Bronchial smooth muscle cell (primary cell): ENCODE results near the gene CXCL14. TPM values are rescaled to one million over a fixed set of nuclear protein-coding genes. Genes with fewer than 3 reads are reported as not detected.

Source experiments
- total RNA-seq: library from RNA; depleted of rRNA; stranded (reverse); fragments of >200 nt; gene quantifications from 2 replicates; pipeline ENCODE4 v1.2.1, GENCODE V29; 2014

CXCL14 gene
- total RNA-seq = not detected in 2 replicates

DNA sequence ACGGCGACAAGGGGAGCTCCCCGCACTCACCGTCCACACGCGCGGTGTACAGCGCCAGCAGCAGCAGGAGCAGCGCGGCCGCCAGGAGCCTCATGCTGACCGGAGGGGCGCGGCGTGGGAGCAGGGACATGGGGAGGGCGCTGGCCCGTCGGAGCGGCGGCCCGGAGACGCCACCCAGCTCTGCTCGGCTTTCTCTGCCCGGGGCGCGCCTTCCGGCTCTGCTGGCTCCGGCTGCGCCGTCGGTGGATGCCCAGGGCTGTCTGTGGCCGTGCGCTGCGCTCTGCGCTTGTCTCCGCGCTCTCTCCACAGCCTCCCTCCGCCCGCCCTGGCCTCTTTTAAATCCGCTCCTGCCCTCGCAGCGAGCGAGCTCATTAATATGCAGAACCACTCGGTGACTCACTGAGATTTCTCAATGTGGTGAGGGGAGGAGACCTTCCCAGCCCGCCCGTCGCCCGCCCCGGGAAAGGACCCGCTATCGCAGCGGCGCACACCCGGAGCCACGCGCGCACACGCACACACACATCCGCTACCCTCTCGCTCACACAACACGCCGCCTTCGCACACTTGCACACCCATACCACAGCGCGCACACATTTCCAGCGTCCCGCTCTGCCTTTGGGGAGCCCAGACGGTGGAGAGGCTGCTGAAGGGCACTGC lies at the start of gene CXCL14:
Gene CXCL14, minus strand, starts transcription at position 307 of the 657 bp plus-strand sequence. Its CDS starts 213 bp downstream, at position 94.

DNA sequence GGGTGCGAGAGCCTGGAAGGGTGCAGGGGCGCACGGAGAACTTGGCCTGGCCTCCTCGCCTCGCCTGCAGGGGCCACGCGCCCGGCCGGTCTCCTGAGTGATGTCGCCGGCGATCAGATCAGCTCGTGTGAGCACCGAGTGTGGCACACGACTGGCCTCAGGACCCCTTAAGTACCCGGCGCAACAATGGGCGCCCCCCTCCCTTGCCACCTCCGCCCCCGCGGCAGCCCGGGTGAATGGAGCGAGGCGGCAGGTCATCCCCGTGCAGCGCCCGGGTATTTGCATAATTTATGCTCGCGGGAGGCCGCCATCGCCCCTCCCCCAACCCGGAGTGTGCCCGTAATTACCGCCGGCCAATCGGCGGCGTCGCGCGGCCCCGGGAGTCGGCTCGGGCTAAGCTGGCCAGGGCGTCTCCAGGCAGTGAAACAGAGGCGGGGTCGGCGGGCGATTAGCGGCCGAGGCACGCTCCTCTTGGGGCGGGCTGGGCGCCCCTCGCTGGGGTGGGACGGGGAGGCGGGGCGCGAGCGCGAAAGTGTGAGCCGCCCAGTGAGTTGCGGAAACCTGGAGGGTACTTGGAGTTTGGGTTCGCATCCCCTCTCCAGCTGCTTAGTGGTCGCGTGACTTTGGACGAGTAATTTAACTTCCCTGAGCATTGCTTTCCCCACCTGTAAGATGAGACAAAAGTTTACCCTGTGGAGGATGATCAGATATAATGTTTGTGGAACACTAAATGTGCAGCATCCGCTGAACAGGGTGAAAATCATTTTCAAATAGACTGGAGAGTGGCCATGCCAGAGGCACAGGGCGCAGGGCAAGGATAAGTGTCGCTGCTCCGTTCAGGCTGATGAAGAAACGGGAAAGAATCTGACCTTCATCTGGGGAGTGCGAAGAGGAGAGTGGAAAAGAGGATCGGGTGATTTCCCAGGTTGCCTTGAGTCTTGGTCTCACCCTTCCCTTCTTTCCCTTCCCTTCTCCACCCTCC lies 42.7 kb downstream of the CXCL14 start, which contains the start of gene NEUROG1:
Gene NEUROG1, minus strand, starts transcription at position 145 of the 982 bp plus-strand sequence. CDS start 274 bp downstream, outside the sequence.

Other genes with a start within 250 kb of the CXCL14 start
- gene MACROH2A1, start 179.8 kb downstream of the CXCL14 start, total RNA-seq = 94.8 and 123 TPM in 2 replicates
- not detected in 2 replicates for gene DCANP1, start 131.6 kb downstream of the CXCL14 start, total RNA-seq
- not detected in 2 replicates for gene TIFAB, start 126.6 kb downstream of the CXCL14 start, total RNA-seq
- gene NEUROG1, start 43.0 kb downstream of the CXCL14 start, total RNA-seq = not detected in 2 replicates